Karpas-422 (cell line): ENCODE data around the gene HDAC1. TPM values are rescaled to one million over a fixed set of nuclear protein-coding genes. Genes with fewer than 3 reads are reported as not detected.

Experiments
- DNase-seq: peaks from one replicate; pipeline ENCODE4 v3.0.0-alpha.2; 2015
- H2AFZ ChIP-seq: fragments of 200-600 bp; sonication (generic); 2 replicates; pipeline ENCODE4 v1.6.1; 2014; ENCODE audit warnings: antibody characterized with exemption, low read length, mixed read lengths
- H3K27ac ChIP-seq: fragments of 200-600 bp; sonication (generic); 2 replicates; pipeline ENCODE4 v1.5.1; 2014; ENCODE audit warnings: mild to moderate bottlenecking, low read length, moderate library complexity
- H3K27me3 ChIP-seq: fragments of 200-600 bp; sonication (generic); 2 replicates; pipeline ENCODE4 v1.6.1; 2014; ENCODE audit warnings: low read length, mixed read lengths
- H3K36me3 ChIP-seq: fragments of 200-600 bp; sonication (generic); 2 replicates; pipeline ENCODE4 v1.6.1; 2014; ENCODE audit warnings: low read length, mixed read lengths; ENCODE audit not compliant: insufficient read depth
- H3K4me1 ChIP-seq: fragments of 200-600 bp; sonication (generic); 2 replicates; pipeline ENCODE4 v1.6.1; 2014; ENCODE audit warnings: mild to moderate bottlenecking, low read length, mixed read lengths
- H3K4me2 ChIP-seq: fragments of 200-600 bp; sonication (generic); 2 replicates; pipeline ENCODE4 v1.6.1; 2014; ENCODE audit warnings: low read length, low read depth, mild to moderate bottlenecking; ENCODE audit not compliant: poor library complexity, severe bottlenecking
- H3K4me3 ChIP-seq: fragments of 200-600 bp; sonication (generic); 2 replicates; pipeline ENCODE4 v1.5.1; 2014; ENCODE audit warnings: mild to moderate bottlenecking, antibody characterized with exemption, low read length, mixed read lengths
- H3K79me2 ChIP-seq: fragments of 200-600 bp; sonication (generic); 2 replicates; pipeline ENCODE4 v1.6.1; 2014; ENCODE audit warnings: mild to moderate bottlenecking, low read length, mixed read lengths
- H3K9ac ChIP-seq: fragments of 200-600 bp; sonication (generic); 2 replicates; pipeline ENCODE4 v1.6.0; 2014; ENCODE audit warnings: low read length
- H3K9me2 ChIP-seq: fragments of 200-600 bp; sonication (generic), shearing (Covaris generic); replicated peaks from 2 replicates; pipeline ENCODE4 v1.6.0; 2014; ENCODE audit warnings: mild to moderate bottlenecking, low read length, moderate library complexity; ENCODE audit not compliant: insufficient read depth
- H3K9me3 ChIP-seq: fragments of 300-700, 200-600 bp; sonication (generic); 2 replicates; pipeline ENCODE4 v1.6.1; 2014; ENCODE audit warnings: low read length, mixed read lengths
- H4K20me1 ChIP-seq: fragments of 200-600 bp; sonication (generic); 2 replicates; pipeline ENCODE4 v1.6.1; 2014; ENCODE audit warnings: mild to moderate bottlenecking, antibody characterized with exemption, low read length, low read depth; ENCODE audit not compliant: insufficient read depth
- total RNA-seq: library from RNA; depleted of rRNA; stranded (reverse); fragments of >200 nt; shearing (Covaris generic); gene quantifications from 2 replicates; pipeline ENCODE4 v1.2.3, GENCODE V29; 2014; ENCODE audit warnings: low replicate concordance

The HDAC1 gene
- total RNA-seq, 1 experiment from 2014 or later, result 201 TPM

GRCh38 chr1:32330558-32331151, 38.8 kb downstream of the HDAC1 start:
- no peak overlapping the region for H3K9ac ChIP-seq
- H2AFZ ChIP-seq, result no peak overlapping the region
- peaks cover 23% of the 10 kb centered on the region for H4K20me1 ChIP-seq
- no peaks in the 10 kb centered on the region for H3K9me3 ChIP-seq
- no peak for DNase-seq
- H3K27me3 ChIP-seq, result no peaks in the 10 kb centered on the region
- no peak overlapping the region for H3K4me2 ChIP-seq
- H3K79me2 ChIP-seq, result peaks cover 16% of the 10 kb centered on the region
- peaks cover 24% of the 10 kb centered on the region for H3K4me1 ChIP-seq
- no peaks in the 10 kb centered on the region for H3K9me2 ChIP-seq
- peaks cover 48% of the 10 kb centered on the region for H3K36me3 ChIP-seq
- H3K27ac ChIP-seq, result no peak overlapping the region
- H3K4me3 ChIP-seq, result no peak overlapping the region

- no peak overlapping the region for H3K9ac ChIP-seq
- no peaks in the 10 kb centered on the region for H3K9me2 ChIP-seq
These were observed 39.7 kb downstream of the HDAC1 start for GRCh38 chr1:32331549-32331948.

GRCh38 chr1:32332290-32333079, 40.6 kb downstream of the HDAC1 start:
- Histone ChIP-seq H3K9me2 (no peaks in the 10 kb centered on the region), H3K4me3 (no peak overlapping the region), H3K27ac (peak overlapping the region; percentile 89), H3K4me2 (no peak overlapping the region), H3K36me3 (peaks cover 43% of the 10 kb centered on the region), H2AFZ (no peak overlapping the region), H3K9ac (no peak overlapping the region), H3K27me3 (no peaks in the 10 kb centered on the region), H3K9me3 (no peaks in the 10 kb centered on the region), H3K4me1 (peaks cover 37% of the 10 kb centered on the region), H3K79me2 (peaks cover 16% of the 10 kb centered on the region), H4K20me1 (peaks cover 22% of the 10 kb centered on the region)
- DNase-seq, result peak; percentile 55

More at GRCh38 chr1:32331549-32331948, 39.7 kb downstream of the HDAC1 start:
- Histone ChIP-seq H2AFZ (no peak overlapping the region), H3K9me3 (no peaks in the 10 kb centered on the region), H3K36me3 (peaks cover 48% of the 10 kb centered on the region), H3K4me1 (peaks cover 28% of the 10 kb centered on the region), H3K4me3 (no peak overlapping the region), H3K79me2 (peaks cover 16% of the 10 kb centered on the region), H3K27ac (no peak overlapping the region), H4K20me1 (peaks cover 23% of the 10 kb centered on the region), H3K4me2 (no peak overlapping the region), H3K27me3 (no peaks in the 10 kb centered on the region)
- no peak for DNase-seq

- peak overlapping the region; percentile 89 for H3K27ac ChIP-seq
- no peaks in the 10 kb centered on the region for H3K9me3 ChIP-seq
- H3K9ac ChIP-seq, result peak overlapping the region; percentile 93; the same call in 1 of the 2 replicates
- H3K36me3 ChIP-seq, result peaks cover 37% of the 10 kb centered on the region
- H3K4me1 ChIP-seq, result peaks cover 46% of the 10 kb centered on the region
- H2AFZ ChIP-seq, result no peak overlapping the region
- H3K4me2 ChIP-seq, result peak overlapping the region; percentile 99
- H3K9me2 ChIP-seq, result no peaks in the 10 kb centered on the region
- peak; percentile 55 for DNase-seq
- H4K20me1 ChIP-seq, result peaks cover 19% of the 10 kb centered on the region
- no peaks in the 10 kb centered on the region for H3K27me3 ChIP-seq
- H3K79me2 ChIP-seq, result peaks cover 16% of the 10 kb centered on the region
- H3K4me3 ChIP-seq, result peak overlapping the region; percentile 98
These were observed 41.5 kb downstream of the HDAC1 start for GRCh38 chr1:32333251-32333963.

GRCh38 chr1:32334274-32334861, 42.5 kb downstream of the HDAC1 start:
- no peaks in the 10 kb centered on the region for H3K9me3 ChIP-seq
- H3K4me2 ChIP-seq, result peak overlapping the region; percentile 99
- no peaks in the 10 kb centered on the region for H3K27me3 ChIP-seq
- H3K4me3 ChIP-seq, result peak overlapping the region; percentile 98
- H3K79me2 ChIP-seq, result peaks cover 16% of the 10 kb centered on the region
- H4K20me1 ChIP-seq, result peaks cover 19% of the 10 kb centered on the region
- H3K9me2 ChIP-seq, result no peaks in the 10 kb centered on the region
- peaks cover 36% of the 10 kb centered on the region for H3K36me3 ChIP-seq
- peak; percentile 65 for DNase-seq
- H3K9ac ChIP-seq, result peak overlapping the region; percentile 93
- H3K27ac ChIP-seq, result peak overlapping the region; percentile 89
- H3K4me1 ChIP-seq, result peaks cover 56% of the 10 kb centered on the region
- H2AFZ ChIP-seq, result no peak overlapping the region

GRCh38 chr1:32334864-32335534, 43.1 kb downstream of the HDAC1 start:
- no peak overlapping the region for H2AFZ ChIP-seq
- H3K9ac ChIP-seq, result peak overlapping the region; percentile 93
- H3K9me2 ChIP-seq, result no peaks in the 10 kb centered on the region
- peak overlapping the region; percentile 99 for H3K4me2 ChIP-seq
- peaks cover 19% of the 10 kb centered on the region for H4K20me1 ChIP-seq
- no peaks in the 10 kb centered on the region for H3K27me3 ChIP-seq
- H3K4me1 ChIP-seq, result peaks cover 61% of the 10 kb centered on the region
- H3K27ac ChIP-seq, result peak overlapping the region; percentile 89
- peaks cover 33% of the 10 kb centered on the region for H3K36me3 ChIP-seq
- peaks cover 16% of the 10 kb centered on the region for H3K79me2 ChIP-seq
- H3K4me3 ChIP-seq, result peak overlapping the region; percentile 98
- peak; percentile 82 for DNase-seq
- no peaks in the 10 kb centered on the region for H3K9me3 ChIP-seq

GRCh38 chr1:32335535-32335789, 43.6 kb downstream of the HDAC1 start:
- no peaks in the 10 kb centered on the region for H3K9me2 ChIP-seq
- H3K79me2 ChIP-seq, result peaks cover 16% of the 10 kb centered on the region
- H3K4me2 ChIP-seq, result peak overlapping the region; percentile 99
- peaks cover 28% of the 10 kb centered on the region for H3K36me3 ChIP-seq
- peak overlapping the region; percentile 89 for H3K27ac ChIP-seq
- H3K9ac ChIP-seq, result peak overlapping the region; percentile 93
- H3K9me3 ChIP-seq, result no peaks in the 10 kb centered on the region
- no peak overlapping the region for H2AFZ ChIP-seq
- DNase-seq, result no peak
- peaks cover 61% of the 10 kb centered on the region for H3K4me1 ChIP-seq
- no peaks in the 10 kb centered on the region for H3K27me3 ChIP-seq
- H3K4me3 ChIP-seq, result peak overlapping the region; percentile 98
- peaks cover 16% of the 10 kb centered on the region for H4K20me1 ChIP-seq
